ENCODE results near the gene SPINT2. TPM values are rescaled to one million over a fixed set of nuclear protein-coding genes. Genes with fewer than 3 reads are reported as not detected.
A peak's percentile ranks its signal among the peaks of the same experiment; 100 is the strongest.

Gene SPINT2
- total RNA-seq, 1 experiment from 2014 or later = 1,023 TPM

DNA sequence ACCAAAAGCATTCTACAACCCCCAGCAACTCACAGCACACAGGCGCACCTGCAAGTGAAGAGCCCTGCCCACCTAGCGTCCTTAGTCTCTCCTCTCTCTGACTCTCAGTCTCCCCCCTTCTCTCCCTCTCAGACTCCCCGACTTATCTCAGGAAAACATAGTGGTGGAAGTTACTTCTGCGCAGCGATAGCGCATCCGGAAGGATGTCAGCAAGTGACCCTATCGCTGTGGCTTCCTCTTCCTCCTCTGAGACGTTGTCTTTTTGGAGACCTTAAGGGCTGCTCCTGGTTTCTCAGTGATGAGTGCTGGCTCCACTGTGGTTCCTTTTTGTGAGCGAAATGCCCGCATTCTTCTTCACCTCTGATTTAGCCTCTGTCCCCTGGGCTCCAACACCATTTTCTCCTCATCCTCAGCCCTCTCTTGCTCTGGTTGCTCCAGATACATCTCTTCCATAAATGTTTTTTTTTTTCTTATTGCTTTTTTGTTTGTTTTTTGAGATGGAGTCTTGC lies 52.8 kb downstream of the SPINT2 start:
- BruUV-seq (replicated peaks) = no TSS peak
- CTCF ChIA-PET = no interaction called here
- Mint-ChIP-seq H3K36me3 (ENCODE audit: insufficient read depth, unreplicated experiment) (peaks cover 40% of the 10 kb centered on the region), H3K4me3 (ENCODE audit: low read depth, unreplicated experiment) (peak overlapping the region; percentile 75), H3K27me3 (ENCODE audit: unreplicated experiment) (peaks cover 47% of the 10 kb centered on the region), H3K4me1 (ENCODE audit: low read depth, unreplicated experiment) (peaks cover 16% of the 10 kb centered on the region), H3K27ac (ENCODE audit: unreplicated experiment) (peak overlapping the region; percentile 67), H3K9me3 (ENCODE audit: low read depth, unreplicated experiment) (no peaks in the 10 kb centered on the region)
- intact Hi-C loops (cut with micrococcal nuclease; ENCODE audit: unreplicated experiment) = no loop called here
- TF ChIP-seq, protein P1, sequence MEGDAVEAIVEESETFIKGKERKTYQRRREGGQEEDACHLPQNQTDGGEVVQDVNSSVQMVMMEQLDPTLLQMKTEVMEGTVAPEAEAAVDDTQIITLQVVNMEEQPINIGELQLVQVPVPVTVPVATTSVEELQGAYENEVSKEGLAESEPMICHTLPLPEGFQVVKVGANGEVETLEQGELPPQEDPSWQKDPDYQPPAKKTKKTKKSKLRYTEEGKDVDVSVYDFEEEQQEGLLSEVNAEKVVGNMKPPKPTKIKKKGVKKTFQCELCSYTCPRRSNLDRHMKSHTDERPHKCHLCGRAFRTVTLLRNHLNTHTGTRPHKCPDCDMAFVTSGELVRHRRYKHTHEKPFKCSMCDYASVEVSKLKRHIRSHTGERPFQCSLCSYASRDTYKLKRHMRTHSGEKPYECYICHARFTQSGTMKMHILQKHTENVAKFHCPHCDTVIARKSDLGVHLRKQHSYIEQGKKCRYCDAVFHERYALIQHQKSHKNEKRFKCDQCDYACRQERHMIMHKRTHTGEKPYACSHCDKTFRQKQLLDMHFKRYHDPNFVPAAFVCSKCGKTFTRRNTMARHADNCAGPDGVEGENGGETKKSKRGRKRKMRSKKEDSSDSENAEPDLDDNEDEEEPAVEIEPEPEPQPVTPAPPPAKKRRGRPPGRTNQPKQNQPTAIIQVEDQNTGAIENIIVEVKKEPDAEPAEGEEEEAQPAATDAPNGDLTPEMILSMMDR (IDR thresholded peaks at IDR 0.05; ENCODE audit: unreplicated experiment) = no peak
- DNase-seq = no peak

- H3K4me3 Mint-ChIP-seq (ENCODE audit: low read depth, unreplicated experiment) = no peak overlapping the region
- no peaks in the 10 kb centered on the region for H3K9me3 Mint-ChIP-seq (ENCODE audit: low read depth, unreplicated experiment)
- no TSS peak for BruUV-seq (replicated peaks)
- peaks cover 16% of the 10 kb centered on the region for H3K4me1 Mint-ChIP-seq (ENCODE audit: low read depth, unreplicated experiment)
- peaks cover 40% of the 10 kb centered on the region for H3K36me3 Mint-ChIP-seq (ENCODE audit: insufficient read depth, unreplicated experiment)
- no peak overlapping the region for H3K27ac Mint-ChIP-seq (ENCODE audit: unreplicated experiment)
- TF ChIP-seq, protein P1 (IDR thresholded peaks at IDR 0.05; ENCODE audit: unreplicated experiment) = no peak
- peaks cover 47% of the 10 kb centered on the region for H3K27me3 Mint-ChIP-seq (ENCODE audit: unreplicated experiment)
- no peak for DNase-seq
- intact Hi-C loops (cut with micrococcal nuclease; ENCODE audit: unreplicated experiment) = no loop called here
- CTCF ChIA-PET = interaction anchor here (0.7 to 0.9 kb wide), 2 partner anchors 54 to 152 kb away, joined by 3 to 4 read pairs; partner anchors contain the start of gene SPINT2
These were observed 54.3 kb downstream of the SPINT2 start for GRCh38 chr19:38318660-38319059.

DNA sequence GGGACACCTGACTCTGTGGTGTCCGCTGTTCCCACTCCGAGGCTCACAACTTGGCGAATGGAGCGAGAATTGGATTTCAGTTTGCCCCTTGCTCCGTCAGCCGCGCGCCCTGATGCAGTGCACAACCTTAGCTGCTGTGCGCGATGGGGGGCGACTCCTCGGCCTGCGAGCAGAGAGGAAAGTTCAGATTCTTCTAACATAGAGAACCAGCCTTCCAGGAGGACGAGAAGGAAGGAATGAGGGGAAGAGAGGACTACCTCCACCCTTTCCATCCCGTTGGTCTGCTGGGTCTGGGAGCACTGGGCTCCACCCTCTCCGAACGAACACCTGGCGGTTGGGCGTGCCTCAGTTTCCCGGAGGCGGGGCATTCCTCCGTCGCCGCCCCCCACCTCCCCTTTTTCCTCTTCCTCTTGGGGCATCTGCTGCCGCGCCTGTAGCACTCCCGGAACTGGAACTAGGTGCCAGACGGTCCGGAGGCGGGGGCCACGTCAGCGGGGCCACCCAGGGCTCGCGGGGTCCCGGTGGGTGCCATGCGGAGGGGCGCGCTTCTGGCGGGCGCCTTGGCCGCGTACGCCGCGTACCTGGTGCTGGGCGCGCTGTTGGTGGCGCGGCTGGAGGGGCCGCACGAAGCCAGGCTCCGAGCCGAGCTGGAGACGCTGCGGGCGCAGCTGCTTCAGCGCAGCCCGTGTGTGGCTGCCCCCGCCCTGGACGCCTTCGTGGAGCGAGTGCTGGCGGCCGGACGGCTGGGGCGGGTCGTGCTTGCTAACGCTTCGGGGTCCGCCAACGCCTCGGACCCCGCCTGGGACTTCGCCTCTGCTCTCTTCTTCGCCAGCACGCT lies 55.3 kb downstream of the SPINT2 start, which contains the start of gene KCNK6:
Gene KCNK6, plus strand, starts transcription at position 425 of the 838 bp plus-strand sequence. Its CDS starts 106 bp downstream, at position 531.
- H3K27me3 Mint-ChIP-seq (ENCODE audit: unreplicated experiment) = peaks cover 47% of the 10 kb centered on the region
- H3K27ac Mint-ChIP-seq (ENCODE audit: unreplicated experiment) = no peak within 1 kb of the TSS
- CTCF ChIA-PET = interaction anchor here (0.9 kb wide), 1 partner anchor 55 kb away, joined by 3 read pairs; the partner anchor contains the start of gene SPINT2

DNA sequence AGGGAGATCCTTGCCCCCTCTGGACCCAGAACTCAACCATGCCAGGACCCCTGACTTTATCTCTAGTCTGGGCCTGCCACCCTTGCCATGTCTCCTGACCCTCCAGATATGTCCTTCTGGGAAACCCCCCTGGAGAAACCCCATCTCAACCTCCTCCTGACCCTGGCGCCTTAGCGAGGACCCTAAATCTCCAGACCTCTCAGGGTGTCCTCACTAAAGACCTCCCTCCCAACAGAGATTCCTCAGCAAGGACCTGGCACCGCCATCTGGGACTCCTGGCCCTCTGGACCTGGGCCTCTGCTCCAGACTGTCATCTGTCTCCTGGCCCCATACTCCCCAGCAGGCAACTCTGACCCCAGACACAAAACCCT lies 56.6 kb downstream of the SPINT2 start:
- no peak for DNase-seq
- TSS peak; percentile 22 for BruUV-seq (replicated peaks)
- Mint-ChIP-seq H3K27ac (ENCODE audit: unreplicated experiment) (peak overlapping the region; percentile 21), H3K36me3 (ENCODE audit: insufficient read depth, unreplicated experiment) (peaks cover 29% of the 10 kb centered on the region), H3K4me1 (ENCODE audit: low read depth, unreplicated experiment) (peaks cover 15% of the 10 kb centered on the region), H3K4me3 (ENCODE audit: low read depth, unreplicated experiment) (peak overlapping the region; percentile 76), H3K9me3 (ENCODE audit: low read depth, unreplicated experiment) (no peaks in the 10 kb centered on the region), H3K27me3 (ENCODE audit: unreplicated experiment) (peaks cover 47% of the 10 kb centered on the region)
- intact Hi-C loops (cut with micrococcal nuclease; ENCODE audit: unreplicated experiment) = no loop called here
- CTCF ChIA-PET = no interaction called here
- TF ChIP-seq, protein P1 (IDR thresholded peaks at IDR 0.05; ENCODE audit: unreplicated experiment) = no peak

More for the DNA sequence above, 55.3 kb downstream of the SPINT2 start, which contains the start of gene KCNK6:
- peaks cover 16% of the 10 kb centered on the region for H3K4me1 Mint-ChIP-seq (ENCODE audit: low read depth, unreplicated experiment)
- no peaks in the 10 kb centered on the region for H3K9me3 Mint-ChIP-seq (ENCODE audit: low read depth, unreplicated experiment)
- H3K4me3 Mint-ChIP-seq (ENCODE audit: low read depth, unreplicated experiment) = peak within 1 kb of the TSS; percentile 76
- BruUV-seq (replicated peaks) = no TSS peak
- peaks cover 40% of the 10 kb centered on the region for H3K36me3 Mint-ChIP-seq (ENCODE audit: insufficient read depth, unreplicated experiment)
- TF ChIP-seq, protein P1 (IDR thresholded peaks at IDR 0.05; ENCODE audit: unreplicated experiment) = no peak
- intact Hi-C loops (cut with micrococcal nuclease; ENCODE audit: unreplicated experiment) = no loop called here
- DNase-seq = peak; percentile 34
